ENCODE measurements around the gene UGT1A10. TPM values are rescaled to one million over a fixed set of nuclear protein-coding genes. Genes with fewer than 3 reads are reported as not detected.

Gene UGT1A10
- total RNA-seq, 1 experiment from 2014 or later, result not detected

DNA sequence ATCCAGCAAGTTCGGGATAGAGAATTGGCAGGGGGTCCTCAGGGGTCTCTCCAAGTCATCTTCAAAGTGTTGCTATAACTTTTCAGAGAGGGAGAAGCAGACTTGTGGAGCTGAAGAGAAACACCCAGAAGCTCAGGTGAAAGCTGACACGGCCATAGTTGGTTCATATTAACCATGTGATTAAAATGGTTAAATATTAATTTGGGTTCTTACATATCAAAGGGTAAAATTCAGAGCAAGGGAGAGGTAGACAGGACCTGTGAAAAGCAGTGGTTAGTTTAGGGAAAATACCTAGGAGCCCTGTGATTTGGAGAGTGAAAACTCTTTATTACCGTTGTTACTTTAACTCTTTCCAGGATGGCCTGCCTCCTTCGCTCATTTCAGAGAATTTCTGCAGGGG lies 56.4 kb downstream of the UGT1A10 start, which contains the start of gene UGT1A6:
Gene UGT1A6 (plus strand): TSS at position 243 of the 400 bp plus-strand sequence. CDS start 115 bp downstream, at position 358.
- no peak for ATAC-seq
- BruUV-seq (replicated peaks), result no TSS peak
- H3K4me2 ChIP-seq (ENCODE audit: low read length), result no peak within 1 kb of the TSS

More for the DNA sequence above, 56.4 kb downstream of the UGT1A10 start, which contains the start of gene UGT1A6:
- Histone ChIP-seq H3K9ac (ENCODE audit: low read length) (no peak within 1 kb of the TSS), H2AFZ (ENCODE audit: low read depth, low read length, poor library complexity, severe bottlenecking) (no peak within 1 kb of the TSS), H3K27me3 (ENCODE audit: insufficient read depth, low read length) (no peaks in the 10 kb centered on the region), H3K36me3 (ENCODE audit: control insufficient read depth in 1 of 2, insufficient read depth in 2 of 2, low read length in 2 of 2) (no peaks in the 10 kb centered on the region), H3K9me3 (ENCODE audit: control insufficient read depth in 1 of 2, insufficient read depth in 1 of 2, low read depth in 1 of 2, low read length in 2 of 2) (no peaks in the 10 kb centered on the region), H3K79me2 (ENCODE audit: insufficient read depth, low read length) (no peaks in the 10 kb centered on the region), H3K27ac (ENCODE audit: low read depth, low read length) (no peak within 1 kb of the TSS), H3K9me2 (ENCODE audit: insufficient read depth) (no peaks in the 10 kb centered on the region), H3K4me1 (ENCODE audit: control insufficient read depth in 1 of 2, insufficient read depth in 2 of 2, low read length in 2 of 2) (no peaks in the 10 kb centered on the region), H3K4me3 (replicated peaks in 1 of 2; ENCODE audit: low read depth in 1 of 2, low read length in 2 of 2) (no peak within 1 kb of the TSS), H4K20me1 (ENCODE audit: insufficient read depth) (no peaks in the 10 kb centered on the region)
- TF ChIP-seq, protein P1, sequence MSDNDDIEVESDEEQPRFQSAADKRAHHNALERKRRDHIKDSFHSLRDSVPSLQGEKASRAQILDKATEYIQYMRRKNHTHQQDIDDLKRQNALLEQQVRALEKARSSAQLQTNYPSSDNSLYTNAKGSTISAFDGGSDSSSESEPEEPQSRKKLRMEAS (IDR thresholded peaks at IDR 0.05), result no peak
- TF ChIP-seq ZNF274 (IDR thresholded peaks at IDR 0.05; ENCODE audit: low read depth, low read length) (no peak), EZH2 (IDR thresholded peaks at IDR 0.05) (no peak), ZFX (IDR thresholded peaks at IDR 0.05) (no peak), EZH2phosphoT487 (IDR thresholded peaks at IDR 0.05; ENCODE audit: borderline replicate concordance) (no peak), YY1 (IDR thresholded peaks at IDR 0.05; ENCODE audit: extremely low read depth, insufficient replicate concordance, low read depth, low read length) (no peak), CEBPB (IDR thresholded peaks at IDR 0.05; ENCODE audit: low read depth) (no peak), ELF1 (IDR thresholded peaks at IDR 0.05; ENCODE audit: borderline replicate concordance, low read depth) (no peak), CBX3 (IDR thresholded peaks at IDR 0.05; ENCODE audit: low read depth) (no peak), RAD21 (IDR thresholded peaks at IDR 0.05; ENCODE audit: low read depth) (no peak), EGR1 (IDR thresholded peaks at IDR 0.05; ENCODE audit: low read depth) (no peak), TCF7L2 (IDR thresholded peaks at IDR 0.05; ENCODE audit: borderline replicate concordance, extremely low read depth, insufficient read depth, insufficient read length) (no peak), SP1 (IDR thresholded peaks at IDR 0.05; ENCODE audit: low read depth) (no peak), FOSL1 (IDR thresholded peaks at IDR 0.05; ENCODE audit: low read depth) (no peak)
- TF ChIP-seq, protein P2, sequence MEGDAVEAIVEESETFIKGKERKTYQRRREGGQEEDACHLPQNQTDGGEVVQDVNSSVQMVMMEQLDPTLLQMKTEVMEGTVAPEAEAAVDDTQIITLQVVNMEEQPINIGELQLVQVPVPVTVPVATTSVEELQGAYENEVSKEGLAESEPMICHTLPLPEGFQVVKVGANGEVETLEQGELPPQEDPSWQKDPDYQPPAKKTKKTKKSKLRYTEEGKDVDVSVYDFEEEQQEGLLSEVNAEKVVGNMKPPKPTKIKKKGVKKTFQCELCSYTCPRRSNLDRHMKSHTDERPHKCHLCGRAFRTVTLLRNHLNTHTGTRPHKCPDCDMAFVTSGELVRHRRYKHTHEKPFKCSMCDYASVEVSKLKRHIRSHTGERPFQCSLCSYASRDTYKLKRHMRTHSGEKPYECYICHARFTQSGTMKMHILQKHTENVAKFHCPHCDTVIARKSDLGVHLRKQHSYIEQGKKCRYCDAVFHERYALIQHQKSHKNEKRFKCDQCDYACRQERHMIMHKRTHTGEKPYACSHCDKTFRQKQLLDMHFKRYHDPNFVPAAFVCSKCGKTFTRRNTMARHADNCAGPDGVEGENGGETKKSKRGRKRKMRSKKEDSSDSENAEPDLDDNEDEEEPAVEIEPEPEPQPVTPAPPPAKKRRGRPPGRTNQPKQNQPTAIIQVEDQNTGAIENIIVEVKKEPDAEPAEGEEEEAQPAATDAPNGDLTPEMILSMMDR (IDR thresholded peaks at IDR 0.05 in 2 of 3, conservative IDR thresholded peaks at IDR 0.05 in 1 of 3; ENCODE audit: borderline replicate concordance in 1 of 3, insufficient read depth in 1 of 3, low read depth in 2 of 3, low read length in 2 of 3), result no peak
- TF ChIP-seq, protein P3, sequence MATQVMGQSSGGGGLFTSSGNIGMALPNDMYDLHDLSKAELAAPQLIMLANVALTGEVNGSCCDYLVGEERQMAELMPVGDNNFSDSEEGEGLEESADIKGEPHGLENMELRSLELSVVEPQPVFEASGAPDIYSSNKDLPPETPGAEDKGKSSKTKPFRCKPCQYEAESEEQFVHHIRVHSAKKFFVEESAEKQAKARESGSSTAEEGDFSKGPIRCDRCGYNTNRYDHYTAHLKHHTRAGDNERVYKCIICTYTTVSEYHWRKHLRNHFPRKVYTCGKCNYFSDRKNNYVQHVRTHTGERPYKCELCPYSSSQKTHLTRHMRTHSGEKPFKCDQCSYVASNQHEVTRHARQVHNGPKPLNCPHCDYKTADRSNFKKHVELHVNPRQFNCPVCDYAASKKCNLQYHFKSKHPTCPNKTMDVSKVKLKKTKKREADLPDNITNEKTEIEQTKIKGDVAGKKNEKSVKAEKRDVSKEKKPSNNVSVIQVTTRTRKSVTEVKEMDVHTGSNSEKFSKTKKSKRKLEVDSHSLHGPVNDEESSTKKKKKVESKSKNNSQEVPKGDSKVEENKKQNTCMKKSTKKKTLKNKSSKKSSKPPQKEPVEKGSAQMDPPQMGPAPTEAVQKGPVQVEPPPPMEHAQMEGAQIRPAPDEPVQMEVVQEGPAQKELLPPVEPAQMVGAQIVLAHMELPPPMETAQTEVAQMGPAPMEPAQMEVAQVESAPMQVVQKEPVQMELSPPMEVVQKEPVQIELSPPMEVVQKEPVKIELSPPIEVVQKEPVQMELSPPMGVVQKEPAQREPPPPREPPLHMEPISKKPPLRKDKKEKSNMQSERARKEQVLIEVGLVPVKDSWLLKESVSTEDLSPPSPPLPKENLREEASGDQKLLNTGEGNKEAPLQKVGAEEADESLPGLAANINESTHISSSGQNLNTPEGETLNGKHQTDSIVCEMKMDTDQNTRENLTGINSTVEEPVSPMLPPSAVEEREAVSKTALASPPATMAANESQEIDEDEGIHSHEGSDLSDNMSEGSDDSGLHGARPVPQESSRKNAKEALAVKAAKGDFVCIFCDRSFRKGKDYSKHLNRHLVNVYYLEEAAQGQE (IDR thresholded peaks at IDR 0.05; ENCODE audit: low read depth), result no peak
- TF ChIP-seq, protein P4, sequence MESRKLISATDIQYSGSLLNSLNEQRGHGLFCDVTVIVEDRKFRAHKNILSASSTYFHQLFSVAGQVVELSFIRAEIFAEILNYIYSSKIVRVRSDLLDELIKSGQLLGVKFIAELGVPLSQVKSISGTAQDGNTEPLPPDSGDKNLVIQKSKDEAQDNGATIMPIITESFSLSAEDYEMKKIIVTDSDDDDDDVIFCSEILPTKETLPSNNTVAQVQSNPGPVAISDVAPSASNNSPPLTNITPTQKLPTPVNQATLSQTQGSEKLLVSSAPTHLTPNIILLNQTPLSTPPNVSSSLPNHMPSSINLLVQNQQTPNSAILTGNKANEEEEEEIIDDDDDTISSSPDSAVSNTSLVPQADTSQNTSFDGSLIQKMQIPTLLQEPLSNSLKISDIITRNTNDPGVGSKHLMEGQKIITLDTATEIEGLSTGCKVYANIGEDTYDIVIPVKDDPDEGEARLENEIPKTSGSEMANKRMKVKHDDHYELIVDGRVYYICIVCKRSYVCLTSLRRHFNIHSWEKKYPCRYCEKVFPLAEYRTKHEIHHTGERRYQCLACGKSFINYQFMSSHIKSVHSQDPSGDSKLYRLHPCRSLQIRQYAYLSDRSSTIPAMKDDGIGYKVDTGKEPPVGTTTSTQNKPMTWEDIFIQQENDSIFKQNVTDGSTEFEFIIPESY (IDR thresholded peaks at IDR 0.05; ENCODE audit: extremely low read depth, insufficient replicate concordance, low read length), result no peak
- no peak for DNase-seq (ENCODE audit: low read depth, low spot score)
- CTCF ChIA-PET, result no interaction called here
- intact Hi-C loops (cut with micrococcal nuclease), result no loop called here
- POLR2A ChIA-PET, result no interaction called here
- RAD21 ChIA-PET (ENCODE audit: low non-redundant PET in 1 of 2, low total read pairs in 2 of 2, uncharacterized antibody in 2 of 2, unreplicated experiment in 2 of 2), result no interaction called here

All from HCT116 (cell line).